A549 (cell line): ENCODE measurements around the gene MBNL2. TPM values are rescaled to one million over a fixed set of nuclear protein-coding genes. Genes with fewer than 3 reads are reported as not detected.
A peak's percentile ranks its signal among the peaks of the same experiment; 100 is the strongest.

Experiments used
- ATAC-seq, 2 experiments: fragments of 200-7000 bp in 1 of 2; fragments of >200 bp in 1 of 2; cut with Nextera tagmentation in 1 of 2; cut with Tn5 transposase in 1 of 2; 3 replicates each; pipeline versions ENCODE4 v1.8.0 to v1.9.1; 2018 to 2020; ENCODE audit warnings: mild to moderate bottlenecking in 1 of 2, moderate library complexity in 1 of 2
- CTCF ChIA-PET: fragments of 300-600 bp; sonication (Branson Sonifier 250); formaldehyde crosslinking; extraction: SDS; loops from one replicate; lab custom pipeline; 2021; ENCODE audit warnings: antibody characterized with exemption, inconsistent platforms; lab: Yijun Ruan, JAX
- POLR2A ChIA-PET: fragments of 350-600 bp; formaldehyde crosslinking; extraction: SDS; loops from one replicate; lab custom pipeline; 2021; ENCODE audit warnings: antibody characterized with exemption, inconsistent platforms; lab: Yijun Ruan, JAX
- DNase-seq, 2 experiments: peaks; one replicate each; pipeline versions ENCODE4 v3.0.0 to v3.0.0-alpha.2; 2011 to 2016; ENCODE audit warnings: low read depth in 1 of 2, low spot score in 1 of 2
- FAIRE-seq: peaks from 2 replicates; lab custom pipeline; 2011; peaks lifted over from hg19 to GRCh38; lab: Jason Lieb, UNC
- H3K27ac ChIP-seq, 2 experiments: fragments of >200 bp; sonication (Bioruptor Twin); formaldehyde crosslinking; 3 replicates each; pipeline ENCODE4 v1.5.1; 2016 to 2017
- H3K4me1 ChIP-seq: fragments of >200 bp; sonication (Bioruptor Twin); formaldehyde crosslinking; 3 replicates; pipeline ENCODE4 v1.6.1; 2016
- H3K4me2 ChIP-seq: fragments of >200 bp; sonication (Bioruptor Twin); formaldehyde crosslinking; 3 replicates; pipeline ENCODE4 v1.6.1; 2016
- H3K4me3 ChIP-seq: fragments of >200 bp; sonication (Bioruptor Twin); formaldehyde crosslinking; 3 replicates; pipeline ENCODE4 v1.5.1; 2016
- H3K9me3 ChIP-seq: fragments of >200 bp; sonication (Bioruptor Twin); formaldehyde crosslinking; 3 replicates; pipeline ENCODE4 v1.6.1; 2016
- CBX2 ChIP-seq: fragments of 200-600 bp; sonication (generic); IDR thresholded peaks from 2 replicates; pipeline ENCODE4 v1.6.1; 2016; ENCODE audit warnings: low read depth, mild to moderate bottlenecking, borderline replicate concordance
- CBX8 ChIP-seq: fragments of 200-600 bp; sonication (generic); IDR thresholded peaks from 2 replicates; pipeline ENCODE4 v1.6.1; 2016
- CEBPB ChIP-seq, 2 experiments: fragments of >200 bp in 1 of 2; sonication (Bioruptor Twin) in 1 of 2; formaldehyde crosslinking in 1 of 2; IDR thresholded peaks; 2 replicates each; pipeline ENCODE4 v1.6.1; 2012 to 2016
- CHD2 ChIP-seq: fragments of 150-350 bp; IDR thresholded peaks from 2 replicates; pipeline ENCODE4 v1.6.1; 2014; ENCODE audit warnings: low read length; ENCODE audit not compliant: partially characterized antibody
- ESRRA ChIP-seq: fragments of 150-350 bp; IDR thresholded peaks from 2 replicates; pipeline ENCODE4 v1.6.1; 2014; ENCODE audit warnings: mild to moderate bottlenecking, low read length, borderline replicate concordance
- FOXS1 ChIP-seq: fragments of 250-450 bp; sonication (Bioruptor Pico); IDR thresholded peaks from 2 replicates; pipeline ENCODE4 v1.5.0; 2020; ENCODE audit warnings: mild to moderate bottlenecking, moderate library complexity
- HOXA7 ChIP-seq: fragments of 250-450 bp; sonication (Bioruptor Pico); IDR thresholded peaks from 2 replicates; pipeline ENCODE4 v1.5.0; 2020; ENCODE audit warnings: mild to moderate bottlenecking, moderate library complexity
- JUNB ChIP-seq: fragments of >200 bp; sonication (Bioruptor Twin); formaldehyde crosslinking; IDR thresholded peaks from 2 replicates; pipeline ENCODE4 v1.6.1; 2016
- MAX ChIP-seq: IDR thresholded peaks from 2 replicates; pipeline ENCODE4 v1.6.1; 2012
- NPAS2 ChIP-seq: fragments of 250-450 bp; sonication (Bioruptor Pico); IDR thresholded peaks from 2 replicates; pipeline ENCODE4 v1.8.0; 2022; ENCODE audit warnings: mild to moderate bottlenecking, moderate library complexity, borderline replicate concordance
- PBX3 ChIP-seq: IDR thresholded peaks from 2 replicates; pipeline ENCODE4 v1.6.1; 2012
- PHF8 ChIP-seq: fragments of 200-600 bp; sonication (generic); IDR thresholded peaks from 2 replicates; pipeline ENCODE4 v1.6.1; 2016; ENCODE audit warnings: low read depth, mild to moderate bottlenecking, antibody characterized with exemption, moderate library complexity, borderline replicate concordance
- POLR2AphosphoS2 ChIP-seq: conservative IDR thresholded peaks from 2 replicates; pipeline ENCODE4 v1.6.1; 2012; ENCODE audit warnings: low read length, improper control_type of control experiment, inconsistent platforms
- RAD21 ChIP-seq, 2 experiments: fragments of >200 bp in 1 of 2; sonication (Bioruptor Twin) in 1 of 2; formaldehyde crosslinking in 1 of 2; IDR thresholded peaks in 1 of 2; conservative IDR thresholded peaks in 1 of 2; 2 replicates in 1 of 2; 3 replicates in 1 of 2; pipeline ENCODE4 v1.6.1; 2012 to 2018; ENCODE audit warnings: inconsistent platforms in 1 of 2
- RFX5 ChIP-seq: fragments of 450-650 bp; IDR thresholded peaks from 2 replicates; pipeline ENCODE4 v1.7.1; 2014; ENCODE audit warnings: antibody characterized with exemption, mild to moderate bottlenecking, moderate library complexity
- RNF2 ChIP-seq: fragments of 200-600 bp; sonication (generic); IDR thresholded peaks from 2 replicates; pipeline ENCODE4 v1.6.1; 2016; ENCODE audit warnings: low read depth, mild to moderate bottlenecking, antibody characterized with exemption, moderate library complexity, borderline replicate concordance
- SMC3 ChIP-seq: fragments of >200 bp; sonication (Bioruptor Twin); formaldehyde crosslinking; IDR thresholded peaks from 3 replicates; pipeline ENCODE4 v1.6.1; 2018; ENCODE audit warnings: inconsistent platforms
- SREBF2 ChIP-seq: fragments of 450-650 bp; IDR thresholded peaks from 2 replicates; pipeline ENCODE4 v1.6.1; 2014; ENCODE audit warnings: mild to moderate bottlenecking, moderate library complexity
- TFCP2L1 ChIP-seq: fragments of 250-450 bp; sonication (Bioruptor Pico); IDR thresholded peaks from 2 replicates; pipeline ENCODE4 v1.5.0; 2021; ENCODE audit warnings: mild to moderate bottlenecking
- TP53 ChIP-seq: fragments of 250-450 bp; sonication (Bioruptor Pico); IDR thresholded peaks from 2 replicates; pipeline ENCODE4 v1.5.0; 2021; ENCODE audit warnings: mild to moderate bottlenecking, moderate library complexity
- ZFP36 ChIP-seq: fragments of 450-650 bp; IDR thresholded peaks from 2 replicates; pipeline ENCODE4 v1.6.1; 2014; ENCODE audit warnings: borderline replicate concordance; ENCODE audit not compliant: partially characterized antibody
- ZNF302 ChIP-seq: fragments of 250-450 bp; sonication (Bioruptor Pico); IDR thresholded peaks from 2 replicates; pipeline ENCODE4 v1.9.0; 2021; ENCODE audit warnings: inconsistent platforms, mild to moderate bottlenecking, moderate library complexity
- WGBS: methylation state at CpG from one replicate; pipeline ENCODE4 v1.1.6; 2017; ENCODE audit errors: missing lambda C conversion rate; 5-methylcytosine and 5-hydroxymethylcytosine counted together
- polyA plus RNA-seq, 4 experiments: library from polyadenylated mRNA; depleted of rRNA in 3 of 4; stranded (reverse); fragments of >200 nt; fragmentation: RNase III in 1 of 4; extraction: RNeasy Plus Mini Kit Qiagen cat#74134 plus additional on column Dnase treatment in 1 of 4; gene quantifications; 2 replicates in 3 of 4; 3 replicates in 1 of 4; pipeline ENCODE4 v1.2.3, GENCODE V29; 2011 to 2017

The MBNL2 gene
- polyA plus RNA-seq, 2 of the 4 experiments (the other 2 are of a cell fraction) = 18.7 to 20.6 TPM

GRCh38 chr13:97321616-97322321 lies 99.6 kb downstream of the MBNL2 start:
- no peaks in the 10 kb centered on the region for H3K9me3 ChIP-seq
- TF ChIP-seq RAD21 (conservative IDR thresholded peaks at IDR 0.05 in 1 of 2, IDR thresholded peaks at IDR 0.05 in 1 of 2) (no peak), JUNB (no peak)
- WGBS = 74% methylated on average over 7 of the region's 7 CpGs
- ChIA-PET CTCF (interaction anchor here (0.9 kb wide), 1 partner anchor 11 kb away, joined by 3 read pairs; no protein-coding TSS in a partner anchor), POLR2A (no interaction called here)
- H3K27ac ChIP-seq = peak overlapping the region in 1 of 2 experiments; percentile 46; a peak in 3 of 6 replicates
- H3K4me1 ChIP-seq = peaks cover 21% of the 10 kb centered on the region
- no peak for DNase-seq
- no peak for FAIRE-seq
- ATAC-seq = peak in 1 of 2 experiments; percentile 46; a peak in 2 of 6 replicates
- H3K4me3 ChIP-seq = no peak overlapping the region
- no peak overlapping the region for H3K4me2 ChIP-seq

GRCh38 chr13:97322740-97323342 lies 100.7 kb downstream of the MBNL2 start:
- no peak overlapping the region for H3K4me2 ChIP-seq
- TF ChIP-seq ESRRA = no peak
- TF ChIP-seq SREBF2 = no peak
- no peak for TF ChIP-seq SMC3
- TF ChIP-seq RAD21 (conservative IDR thresholded peaks at IDR 0.05 in 1 of 2, IDR thresholded peaks at IDR 0.05 in 1 of 2) = no peak
- TF ChIP-seq MAX = no peak
- no peak for TF ChIP-seq CBX2
- no peak for TF ChIP-seq PHF8
- no peak for TF ChIP-seq CEBPB (IDR thresholded peaks at IDR 0.05)
- TF ChIP-seq TFCP2L1 = no peak
- no peak for TF ChIP-seq CHD2
- no peak for TF ChIP-seq NPAS2 (CRISPR knock-in tag)
- no peak for TF ChIP-seq FOXS1 (CRISPR knock-in tag)
- no peak for DNase-seq
- ChIA-PET CTCF (interaction anchor here (0.8 to 1.5 kb wide), 2 partner anchors 19 to 22 kb away, joined by 3 to 4 read pairs; no protein-coding TSS in a partner anchor), POLR2A (no interaction called here)
- no peak for FAIRE-seq
- H3K4me1 ChIP-seq = peaks cover 27% of the 10 kb centered on the region
- no peaks in the 10 kb centered on the region for H3K9me3 ChIP-seq
- no peak for ATAC-seq
- no peak overlapping the region for H3K27ac ChIP-seq
- H3K4me3 ChIP-seq = no peak overlapping the region
- 96% methylated on average over 3 of the region's 3 CpGs for WGBS

GRCh38 chr13:97324115-97324514 lies 102.0 kb downstream of the MBNL2 start:
- ChIA-PET POLR2A (no interaction called here), CTCF (no interaction called here)
- TF ChIP-seq ZFP36 (no peak), SREBF2 (no peak), RNF2 (no peak), ZNF302 (CRISPR knock-in tag) (no peak), NPAS2 (CRISPR knock-in tag) (no peak), RFX5 (no peak), ESRRA (no peak), TP53 (CRISPR knock-in tag) (no peak), JUNB (no peak), HOXA7 (CRISPR knock-in tag) (no peak), POLR2AphosphoS2 (no peak), CBX8 (no peak), PBX3 (no peak)
- no peak for DNase-seq
- Histone ChIP-seq H3K9me3 (no peaks in the 10 kb centered on the region), H3K27ac (no peak overlapping the region), H3K4me3 (no peak overlapping the region), H3K4me1 (peaks cover 32% of the 10 kb centered on the region), H3K4me2 (no peak overlapping the region)
- FAIRE-seq = no peak
- no peak for ATAC-seq
- WGBS = 93% methylated on average over 5 of the region's 5 CpGs
